ENCODE results near the gene ECM1.

DNA sequence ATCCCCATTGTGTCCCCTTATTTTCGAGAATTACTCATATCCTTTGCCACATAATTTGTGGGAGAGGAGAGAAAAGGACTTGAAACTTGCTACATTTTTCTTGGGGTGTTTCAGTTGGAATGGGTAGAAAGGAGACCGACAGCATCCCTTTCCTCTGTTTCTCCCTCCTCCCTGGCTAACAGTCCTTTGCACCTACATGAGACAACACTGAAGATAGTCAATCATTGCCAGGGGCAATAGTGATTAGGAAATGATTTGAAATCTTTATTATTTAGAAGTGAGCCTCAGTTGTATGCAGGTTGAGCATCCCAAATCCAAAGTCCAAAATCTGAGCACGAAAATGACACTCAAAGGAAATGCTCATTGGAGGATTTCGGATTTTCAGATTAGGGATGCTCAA is 28.5 kb upstream of the ECM1 start:
- TF ChIP-seq, protein P1, sequence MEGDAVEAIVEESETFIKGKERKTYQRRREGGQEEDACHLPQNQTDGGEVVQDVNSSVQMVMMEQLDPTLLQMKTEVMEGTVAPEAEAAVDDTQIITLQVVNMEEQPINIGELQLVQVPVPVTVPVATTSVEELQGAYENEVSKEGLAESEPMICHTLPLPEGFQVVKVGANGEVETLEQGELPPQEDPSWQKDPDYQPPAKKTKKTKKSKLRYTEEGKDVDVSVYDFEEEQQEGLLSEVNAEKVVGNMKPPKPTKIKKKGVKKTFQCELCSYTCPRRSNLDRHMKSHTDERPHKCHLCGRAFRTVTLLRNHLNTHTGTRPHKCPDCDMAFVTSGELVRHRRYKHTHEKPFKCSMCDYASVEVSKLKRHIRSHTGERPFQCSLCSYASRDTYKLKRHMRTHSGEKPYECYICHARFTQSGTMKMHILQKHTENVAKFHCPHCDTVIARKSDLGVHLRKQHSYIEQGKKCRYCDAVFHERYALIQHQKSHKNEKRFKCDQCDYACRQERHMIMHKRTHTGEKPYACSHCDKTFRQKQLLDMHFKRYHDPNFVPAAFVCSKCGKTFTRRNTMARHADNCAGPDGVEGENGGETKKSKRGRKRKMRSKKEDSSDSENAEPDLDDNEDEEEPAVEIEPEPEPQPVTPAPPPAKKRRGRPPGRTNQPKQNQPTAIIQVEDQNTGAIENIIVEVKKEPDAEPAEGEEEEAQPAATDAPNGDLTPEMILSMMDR (IDR thresholded peaks at IDR 0.05; ENCODE audit: poor library complexity), result no peak
- no peak for TF ChIP-seq EZH2 (IDR thresholded peaks at IDR 0.05; ENCODE audit: borderline replicate concordance)
